NCI-H128 (cell line): ENCODE measurements around the gene SEMA5A.

Experiments used
- DNase-seq: peaks from one replicate; lab custom pipeline; 2025; ENCODE audit not compliant: unreplicated experiment; lab: John Stamatoyannopoulos, UW

Gene SEMA5A

GRCh38 chr5:9523090-9523823, 22.6 kb downstream of the SEMA5A start:
- DNase-seq = no peak

DNA sequence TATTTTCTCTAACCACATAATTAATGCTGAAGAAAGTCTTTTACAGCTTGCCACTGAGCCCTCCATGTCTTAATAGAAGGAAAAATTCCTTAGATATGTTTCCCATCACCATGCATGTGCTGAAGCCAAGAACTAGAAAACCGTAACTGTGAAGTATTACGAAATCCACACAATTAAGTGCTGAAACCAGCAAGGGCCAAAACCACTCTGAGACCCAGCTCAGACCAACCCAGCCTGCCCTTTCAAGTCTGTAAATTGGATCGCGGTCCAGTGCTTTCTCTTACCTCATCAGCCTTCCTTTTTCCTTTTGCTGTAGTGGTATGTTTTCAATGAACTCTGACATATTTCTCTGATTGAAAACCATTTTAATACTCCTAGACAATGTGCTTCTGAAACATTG, 26.3 kb downstream of the SEMA5A start:
- no peak for DNase-seq

DNA sequence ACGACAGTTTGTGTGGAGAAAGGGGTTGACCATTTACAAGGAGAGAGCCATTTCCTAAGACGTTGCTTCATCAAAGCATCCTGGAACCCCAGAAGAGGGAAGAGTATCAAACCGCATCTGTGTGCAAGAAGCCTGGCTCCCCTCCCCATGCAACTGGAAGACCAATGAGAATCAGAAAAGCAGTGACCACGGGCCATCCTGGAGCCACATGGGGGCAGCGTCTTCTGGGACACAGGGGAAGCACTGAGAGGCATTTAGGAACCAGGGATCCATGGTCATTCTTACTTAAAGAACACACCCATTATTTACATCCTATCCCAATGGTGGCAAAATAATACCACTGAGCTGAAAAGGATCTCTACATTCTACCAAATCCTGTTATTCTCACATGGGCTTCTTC, 29.3 kb downstream of the SEMA5A start:
- no peak for DNase-seq

GRCh38 chr5:9515436-9515835, 30.4 kb downstream of the SEMA5A start:
- DNase-seq = no peak

- DNase-seq = no peak
Observed at GRCh38 chr5:9514968-9515367, 30.9 kb downstream of the SEMA5A start.

DNA sequence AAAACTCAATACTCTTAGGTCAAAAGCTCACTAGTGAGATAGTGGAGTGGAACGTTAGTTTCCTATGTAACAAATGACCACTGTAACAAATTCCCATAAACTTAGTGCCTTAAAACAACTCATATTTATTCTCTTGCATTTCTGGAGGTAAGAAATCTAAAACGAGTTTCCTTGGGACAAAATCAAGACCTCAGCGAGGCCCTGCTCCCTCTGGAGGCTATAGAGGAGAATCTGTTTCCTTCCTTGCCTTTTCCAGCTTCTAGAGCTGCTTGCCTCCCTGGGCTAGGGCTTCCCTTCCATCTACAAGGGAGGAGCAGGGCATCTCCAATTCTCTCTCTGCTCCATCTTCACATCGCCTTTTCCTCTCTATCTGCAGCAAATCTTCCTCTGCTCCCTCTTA, 32.0 kb downstream of the SEMA5A start:
- no peak for DNase-seq

DNA sequence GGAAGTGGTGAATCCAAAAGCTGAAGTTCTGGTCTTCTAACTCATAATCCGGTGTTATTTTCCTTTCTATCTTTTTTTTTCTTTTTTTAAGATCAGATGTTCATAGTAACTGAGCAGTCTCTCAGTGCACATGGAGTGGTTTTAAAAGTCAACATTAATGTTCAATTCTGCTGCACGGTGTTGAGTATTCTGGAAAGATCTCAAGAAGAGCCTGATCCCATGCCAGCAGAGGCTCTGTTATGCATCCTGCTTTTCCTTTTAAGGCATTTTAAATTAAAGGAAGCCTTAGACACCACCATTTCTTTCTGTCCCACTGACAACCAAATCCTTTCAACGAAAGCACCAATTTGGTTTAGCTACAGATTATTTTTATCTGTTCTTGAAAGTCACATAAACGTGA, 33.4 kb downstream of the SEMA5A start:
- DNase-seq = no peak

- DNase-seq = no peak
Observed at GRCh38 chr5:9507974-9508373, 37.9 kb downstream of the SEMA5A start.

DNA sequence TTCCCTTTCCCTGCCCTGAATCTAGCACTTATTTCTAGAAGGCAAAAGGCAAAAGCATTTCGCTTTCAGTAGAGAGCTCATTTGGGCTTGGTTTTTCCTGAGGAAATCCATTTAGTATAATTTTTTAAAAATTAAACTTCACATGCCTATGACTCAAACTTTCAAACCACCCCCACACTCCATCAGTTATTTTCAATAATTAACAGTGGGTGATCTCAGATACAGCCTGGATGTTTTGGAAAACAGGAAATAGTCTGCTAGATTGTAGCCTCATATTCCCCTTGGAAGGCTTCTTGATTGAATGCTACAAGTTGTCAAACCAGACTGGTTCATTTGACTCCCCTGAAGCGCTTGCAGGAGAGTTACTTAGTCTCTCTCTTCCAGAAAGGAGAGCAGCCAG, 40.6 kb downstream of the SEMA5A start:
- DNase-seq = no peak

GRCh38 chr5:9502864-9503263, 43.0 kb downstream of the SEMA5A start:
- DNase-seq = no peak

GRCh38 chr5:9502050-9502834, 43.6 kb downstream of the SEMA5A start:
- no peak for DNase-seq

DNA sequence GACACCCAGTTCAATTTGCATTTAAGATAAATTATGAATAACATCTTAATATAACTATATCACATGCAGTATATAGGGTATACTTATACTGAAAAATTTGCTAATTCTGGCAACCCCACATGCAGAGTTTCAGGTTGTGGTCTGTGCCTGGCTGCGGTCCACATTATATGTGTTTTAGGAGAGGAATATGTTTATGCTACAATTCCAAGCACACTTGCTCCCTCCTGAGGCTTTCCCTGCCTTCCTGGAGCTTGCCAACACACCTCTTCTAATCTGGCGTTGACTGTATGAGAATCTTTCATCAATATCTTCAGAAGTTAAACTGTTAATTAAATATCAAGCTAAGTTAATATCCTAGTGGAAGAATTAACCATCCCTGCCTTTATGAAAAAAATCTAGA, 45.2 kb downstream of the SEMA5A start:
- DNase-seq = no peak

- no peak for DNase-seq
Observed at GRCh38 chr5:9500193-9500592, 45.7 kb downstream of the SEMA5A start.

- no peak for DNase-seq
Observed at GRCh38 chr5:9499498-9499876, 46.4 kb downstream of the SEMA5A start.

DNA sequence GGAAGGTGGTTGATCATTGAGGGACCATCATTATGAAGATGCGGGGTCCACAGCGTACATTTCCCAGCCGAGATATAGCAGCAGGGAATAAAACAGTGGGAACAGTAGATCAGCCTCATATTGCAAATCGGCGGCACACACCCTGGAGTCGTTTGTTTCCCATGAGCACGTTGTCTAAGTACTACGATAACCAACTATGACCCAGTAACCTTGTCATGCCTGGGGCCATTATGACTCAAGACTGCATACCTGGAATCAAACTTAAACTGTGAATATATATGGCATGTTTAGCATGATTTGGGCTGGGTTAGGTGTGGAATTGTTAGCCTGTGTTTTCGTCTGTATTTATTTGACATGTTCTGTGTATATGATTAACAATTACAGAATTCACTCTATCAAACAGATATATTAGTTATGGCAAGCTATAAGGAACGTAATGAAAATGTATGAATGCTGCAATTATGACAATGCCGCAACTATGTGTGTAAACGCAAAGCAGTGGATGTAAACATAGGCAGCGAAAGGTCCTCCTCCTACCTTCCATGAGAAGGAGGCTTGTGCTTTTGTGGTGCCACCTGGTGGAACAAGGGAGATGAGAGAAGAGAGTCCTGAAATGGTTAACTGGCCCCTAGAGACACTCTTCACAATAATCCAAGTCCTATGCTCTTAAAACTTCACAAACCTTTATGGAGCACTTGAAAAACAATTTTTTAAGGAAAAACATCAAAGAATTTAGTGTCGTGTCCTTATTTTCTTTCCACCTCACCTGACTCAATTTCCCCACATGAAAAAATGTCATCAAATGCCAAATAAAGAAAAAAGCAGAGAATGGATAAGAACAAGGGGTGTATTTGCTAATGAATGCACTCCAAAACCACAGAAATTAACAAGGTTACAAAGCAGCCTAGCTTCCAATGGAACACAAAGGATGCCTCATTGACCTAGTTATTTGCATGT, 47.1 kb downstream of the SEMA5A start:
- no peak for DNase-seq

GRCh38 chr5:9497347-9497746, 48.5 kb downstream of the SEMA5A start:
- DNase-seq = no peak

DNA sequence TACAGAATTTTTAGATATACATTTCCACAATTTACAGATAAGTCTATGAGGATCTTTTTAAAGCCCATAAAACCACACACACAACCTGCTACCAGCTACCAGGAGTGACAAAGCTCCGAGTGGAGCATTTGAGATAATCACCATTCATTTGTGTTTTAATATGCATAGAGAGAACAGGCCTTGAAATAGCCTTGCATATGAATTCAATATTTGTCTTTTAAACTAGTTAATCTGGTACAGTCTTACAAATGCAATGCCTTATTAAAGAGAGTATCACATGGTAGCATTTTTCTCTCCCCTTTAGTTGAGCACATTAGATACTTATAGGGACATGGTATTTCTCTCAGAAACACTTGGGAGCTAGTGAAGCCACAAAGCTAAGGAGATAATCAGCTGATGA, 49.1 kb downstream of the SEMA5A start:
- no peak for DNase-seq

GRCh38 chr5:9495121-9495520, 50.8 kb downstream of the SEMA5A start:
- no peak for DNase-seq

- no peak for DNase-seq
Observed at GRCh38 chr5:9494301-9494700, 51.6 kb downstream of the SEMA5A start.

- DNase-seq = no peak
Observed at GRCh38 chr5:9490494-9491097, 55.3 kb downstream of the SEMA5A start.

- no peak for DNase-seq
Observed at GRCh38 chr5:9483779-9484178, 62.1 kb downstream of the SEMA5A start.
